ENCODE data around the gene MRPL47. TPM values are rescaled to one million over a fixed set of nuclear protein-coding genes. Genes with fewer than 3 reads are reported as not detected.
"Not testable (repeated sequence)": the region's sequence is repeated elsewhere in the genome, so short reads cannot be mapped to it uniquely, and the experiment has no call there.

Gene MRPL47
- polyA plus RNA-seq (ENCODE audit: low read depth in 6 of 6): 10 to 100 TPM; 33.0 to 51.2 (median 45.7) TPM

GRCh38 chr3:179604321-179605078, at the start of gene MRPL47, which contains the start of gene NDUFB5:
MRPL47 (minus strand) TSS chr3:179604638; CDS start chr3:179604624, 14 bp downstream.
NDUFB5 (plus strand) TSS chr3:179604794; CDS start chr3:179604816, 22 bp downstream.
- H3K36me3 Mint-ChIP-seq: peaks cover 4 to 7% of the 10 kb centered on the region in 2 donors
- peak; percentile 90 for DNase-seq
- peak within 1 kb of the TSS; percentile 98 to 100 (median 100) for H3K27ac Mint-ChIP-seq
- no peaks in the 10 kb centered on the region for H3K27me3 Mint-ChIP-seq
- H3K9me3 Mint-ChIP-seq: no peaks in the 10 kb centered on the region
- H3K4me1 Mint-ChIP-seq: peaks cover 33 to 65% (median 46%) of the 10 kb centered on the region in 3 donors
- peak within 1 kb of the TSS; percentile 98 to 100 (median 99) for H3K4me3 Mint-ChIP-seq
- peak; percentile 96 for ATAC-seq (ENCODE audit: low read depth in 2 of 2)

DNA sequence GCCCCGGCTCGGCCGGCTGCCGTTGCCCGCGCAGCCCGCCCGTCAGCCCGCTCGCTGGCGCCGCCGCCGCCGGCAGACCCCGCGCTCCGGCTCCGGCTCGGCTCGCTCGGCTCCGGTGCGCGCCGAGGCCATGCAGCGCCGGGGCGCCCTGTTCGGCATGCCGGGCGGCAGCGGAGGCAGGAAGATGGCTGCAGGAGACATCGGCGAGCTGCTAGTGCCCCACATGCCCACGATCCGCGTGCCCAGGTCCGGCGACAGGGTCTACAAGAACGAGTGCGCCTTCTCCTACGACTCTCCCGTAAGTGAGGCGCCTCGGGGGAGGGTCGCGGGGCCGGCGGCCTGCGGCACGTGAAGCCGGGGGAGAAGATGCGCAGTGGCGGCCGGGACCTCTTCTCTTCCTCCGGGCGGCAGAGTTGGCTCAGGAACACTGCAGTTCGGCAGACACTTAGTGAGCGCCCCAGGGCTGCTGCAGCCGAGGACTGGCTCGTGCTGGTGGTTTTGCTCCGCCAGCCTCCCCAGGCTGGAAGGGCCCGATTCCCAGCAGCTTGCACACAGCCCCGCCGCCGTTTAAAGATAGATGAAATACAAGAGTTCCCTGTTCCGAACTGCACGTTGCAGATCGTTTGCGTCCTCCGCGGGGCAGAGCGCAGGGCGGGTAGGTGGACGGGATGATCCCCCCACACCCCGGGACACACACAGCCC, 48.8 kb upstream of the MRPL47 start:
- H3K36me3 Mint-ChIP-seq: peaks cover 0 to 3% of the 10 kb centered on the region in 2 donors
- H3K9me3 Mint-ChIP-seq: no peaks in the 10 kb centered on the region
- DNase-seq (peak; percentile 52), ATAC-seq (ENCODE audit: low read depth in 2 of 2) (peak; percentile 53 to 56)
- peak overlapping the region; percentile 87 to 93 (median 92) for H3K27ac Mint-ChIP-seq
- H3K4me1 Mint-ChIP-seq: peaks cover 26 to 37% (median 33%) of the 10 kb centered on the region in 3 donors
- no peaks in the 10 kb centered on the region for H3K27me3 Mint-ChIP-seq
- H3K4me3 Mint-ChIP-seq: peak overlapping the region; percentile 94 to 98 (median 96)

GRCh38 chr3:179652447-179653095, 48.1 kb upstream of the MRPL47 start, which contains the start of gene USP13:
USP13 (plus strand) TSS chr3:179653040; CDS start chr3:179653226, 186 bp downstream.
- Mint-ChIP-seq H3K4me3 (peak within 1 kb of the TSS; percentile 94 to 98 (median 96)), H3K9me3 (no peaks in the 10 kb centered on the region), H3K4me1 (peaks cover 24 to 34% (median 28%) of the 10 kb centered on the region in 3 donors), H3K27ac (peak within 1 kb of the TSS; percentile 87 to 93 (median 92)), H3K36me3 (peaks cover 0 to 3% of the 10 kb centered on the region in 2 donors), H3K27me3 (no peaks in the 10 kb centered on the region)
- ATAC-seq (ENCODE audit: low read depth in 2 of 2): peak; percentile 68 to 69
- peak; percentile 70 for DNase-seq

GRCh38 chr3:179651687-179652446, 47.4 kb upstream of the MRPL47 start:
- no peak for ATAC-seq (ENCODE audit: low read depth in 2 of 2)
- Mint-ChIP-seq H3K36me3 (peaks cover 0 to 3% of the 10 kb centered on the region in 2 donors), H3K27me3 (no peaks in the 10 kb centered on the region), H3K4me1 (peaks cover 24 to 34% (median 28%) of the 10 kb centered on the region in 3 donors), H3K27ac (peak overlapping the region; percentile 59 to 86 (median 64)), H3K4me3 (peak overlapping the region; percentile 71 to 98 (median 90)), H3K9me3 (no peaks in the 10 kb centered on the region)
- no peak for DNase-seq

GRCh38 chr3:179646177-179646576, 41.7 kb upstream of the MRPL47 start:
- Mint-ChIP-seq H3K27ac (peak overlapping the region in 1 of 6 donors; percentile 75), H3K27me3 (no peaks in the 10 kb centered on the region), H3K9me3 (no peaks in the 10 kb centered on the region), H3K36me3 (no peaks in the 10 kb centered on the region), H3K4me3 (no peak overlapping the region), H3K4me1 (peaks cover 0 to 3% (median 0%) of the 10 kb centered on the region in 3 donors)
- DNase-seq: no peak
- ATAC-seq (ENCODE audit: low read depth in 2 of 2): no peak

DNA sequence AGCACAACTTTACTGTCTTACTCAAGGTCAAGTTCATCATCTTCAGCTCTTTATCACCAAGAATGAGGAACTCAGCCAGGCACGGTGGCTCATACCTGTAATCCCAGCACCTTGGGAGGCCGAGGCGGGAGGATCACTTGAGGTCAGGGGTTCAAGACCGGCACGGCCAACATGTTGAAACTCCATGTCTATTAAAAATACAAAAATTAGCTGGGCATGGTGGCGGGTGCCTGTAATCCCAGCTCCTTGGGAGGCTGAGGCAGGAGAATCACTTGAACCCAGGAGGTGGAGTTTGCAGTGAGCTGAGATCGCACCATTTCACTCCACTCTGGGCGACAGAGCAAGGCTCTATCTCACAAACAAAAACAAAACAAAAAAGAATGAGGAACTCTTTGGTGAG, 39.4 kb upstream of the MRPL47 start:
- not testable (repeated sequence) for H3K4me3 Mint-ChIP-seq; H3K27me3 Mint-ChIP-seq; ATAC-seq (ENCODE audit: low read depth in 2 of 2); H3K27ac Mint-ChIP-seq; H3K9me3 Mint-ChIP-seq; H3K4me1 Mint-ChIP-seq; DNase-seq; H3K36me3 Mint-ChIP-seq

GRCh38 chr3:179642871-179643270, 38.4 kb upstream of the MRPL47 start:
- Mint-ChIP-seq H3K36me3 (no peaks in the 10 kb centered on the region), H3K4me1 (no peaks in the 10 kb centered on the region), H3K9me3 (no peaks in the 10 kb centered on the region), H3K27me3 (no peaks in the 10 kb centered on the region), H3K4me3 (no peak overlapping the region), H3K27ac (no peak overlapping the region)
- no peak for DNase-seq
- ATAC-seq (ENCODE audit: low read depth in 2 of 2): no peak

DNA sequence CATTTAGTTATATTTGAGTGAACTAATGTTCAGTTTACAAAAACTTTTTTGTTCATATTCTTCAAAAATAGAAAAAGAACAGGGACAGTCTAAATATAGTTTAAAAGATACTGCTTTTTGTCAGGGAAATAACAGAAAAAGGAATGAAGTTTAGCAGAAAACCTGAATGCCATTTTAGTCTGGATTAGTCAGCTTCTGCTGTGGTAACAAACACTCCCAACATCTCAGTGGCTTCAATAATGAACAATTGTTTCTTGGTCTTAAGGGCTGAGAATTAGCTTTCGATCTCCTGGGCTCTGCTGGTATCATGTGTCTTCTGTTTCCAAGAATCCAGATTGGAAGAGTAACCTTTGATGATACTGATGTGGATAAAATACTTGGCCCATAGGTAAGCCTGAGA, 36.0 kb upstream of the MRPL47 start:
- H3K4me3 Mint-ChIP-seq: no peak overlapping the region

GRCh38 chr3:179630753-179631451, 26.5 kb upstream of the MRPL47 start:
- no peak for ATAC-seq (ENCODE audit: low read depth in 2 of 2)

More for the DNA sequence above, 36.0 kb upstream of the MRPL47 start:
- Mint-ChIP-seq H3K4me1 (no peaks in the 10 kb centered on the region), H3K9me3 (no peaks in the 10 kb centered on the region), H3K27me3 (no peaks in the 10 kb centered on the region), H3K36me3 (no peaks in the 10 kb centered on the region), H3K27ac (no peak overlapping the region)
- DNase-seq (no peak), ATAC-seq (ENCODE audit: low read depth in 2 of 2) (no peak)

DNA sequence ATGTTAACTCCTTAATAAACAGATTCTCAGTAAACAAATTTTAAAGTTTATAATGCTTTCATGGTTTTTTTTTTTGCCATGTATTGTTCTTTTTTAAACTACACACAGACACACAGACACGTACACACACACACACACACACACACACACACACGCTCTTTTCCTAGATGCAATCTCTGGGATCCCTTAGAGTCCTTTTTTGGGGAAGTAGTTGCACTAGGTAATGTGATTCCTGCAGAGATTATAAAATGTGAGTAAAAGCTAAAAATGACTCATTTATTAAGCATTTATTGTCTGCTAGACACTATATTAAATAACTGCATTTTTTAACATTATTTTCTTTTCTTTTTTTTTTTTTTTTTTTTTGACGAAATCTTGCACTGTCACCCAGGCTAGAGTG, 20.0 kb upstream of the MRPL47 start:
- Mint-ChIP-seq H3K4me1 (peaks cover 0 to 4% (median 0%) of the 10 kb centered on the region in 3 donors), H3K9me3 (peaks cover 0 to 4% (median 0%) of the 10 kb centered on the region in 7 donors)

More at GRCh38 chr3:179630753-179631451, 26.5 kb upstream of the MRPL47 start:
- Mint-ChIP-seq H3K36me3 (peaks cover 0 to 1% of the 10 kb centered on the region in 2 donors), H3K4me1 (no peaks in the 10 kb centered on the region), H3K4me3 (no peak overlapping the region), H3K9me3 (no peaks in the 10 kb centered on the region), H3K27ac (no peak overlapping the region), H3K27me3 (no peaks in the 10 kb centered on the region)
- no peak for DNase-seq

DNA sequence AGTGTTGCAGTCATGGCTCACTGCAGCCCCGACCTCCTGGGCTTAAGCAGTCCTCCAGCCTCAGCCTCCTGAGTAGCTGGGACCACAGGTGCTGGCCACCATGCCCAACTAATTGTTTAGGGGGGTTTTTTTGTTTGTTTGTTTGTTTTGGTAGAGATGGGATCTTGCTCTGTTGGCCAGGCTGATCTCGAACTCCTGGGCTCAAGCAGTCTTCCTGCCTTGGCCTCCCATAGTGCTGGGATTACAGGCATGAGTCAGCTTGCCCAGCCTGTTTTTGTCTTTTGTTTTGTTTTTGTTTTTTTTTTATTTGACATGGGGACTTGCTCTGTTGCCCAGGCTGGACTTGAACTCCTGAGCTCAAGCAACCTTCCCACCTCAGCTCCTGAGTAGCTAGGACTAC, 17.6 kb upstream of the MRPL47 start:
- ATAC-seq (ENCODE audit: low read depth in 2 of 2) (no peak), DNase-seq (no peak)
- peaks cover 14 to 36% of the 10 kb centered on the region in 2 donors for H3K36me3 Mint-ChIP-seq
- H3K9me3 Mint-ChIP-seq: peaks cover 0 to 4% (median 0%) of the 10 kb centered on the region in 7 donors
- H3K27ac Mint-ChIP-seq: peak overlapping the region in 1 of 6 donors; percentile 34
- H3K27me3 Mint-ChIP-seq: no peaks in the 10 kb centered on the region
- H3K4me3 Mint-ChIP-seq: no peak overlapping the region
- peaks cover 0 to 4% (median 0%) of the 10 kb centered on the region in 3 donors for H3K4me1 Mint-ChIP-seq

More for the DNA sequence above, 20.0 kb upstream of the MRPL47 start:
- Mint-ChIP-seq H3K27me3 (no peaks in the 10 kb centered on the region), H3K27ac (peak overlapping the region in 2 of 6 donors; percentile 74 to 80), H3K36me3 (peaks cover 14 to 36% of the 10 kb centered on the region in 2 donors), H3K4me3 (no peak overlapping the region)
- DNase-seq (no peak), ATAC-seq (ENCODE audit: low read depth in 2 of 2) (no peak)

All from naive B cell (primary cell).